Embryonic facial prominence (tissue), 1 donor: ENCODE results near the gene SPRY1.

ENCODE experiments used
- DNase-seq: peaks from one replicate; pipeline ENCODE4 v3.0.0-alpha.2; 2016; ENCODE audit errors: extremely low spot score

Gene SPRY1

GRCh38 chr4:123396307-123397143, at the start of gene SPRY1:
Gene SPRY1, plus strand, starts transcription at chr4:123396795. Its CDS starts 4,797 bp downstream, at chr4:123401592.
- DNase-seq = peak; percentile 87

- DNase-seq = no peak
Measured at GRCh38 chr4:123346951-123347350, 49.6 kb upstream of the SPRY1 start.

DNA sequence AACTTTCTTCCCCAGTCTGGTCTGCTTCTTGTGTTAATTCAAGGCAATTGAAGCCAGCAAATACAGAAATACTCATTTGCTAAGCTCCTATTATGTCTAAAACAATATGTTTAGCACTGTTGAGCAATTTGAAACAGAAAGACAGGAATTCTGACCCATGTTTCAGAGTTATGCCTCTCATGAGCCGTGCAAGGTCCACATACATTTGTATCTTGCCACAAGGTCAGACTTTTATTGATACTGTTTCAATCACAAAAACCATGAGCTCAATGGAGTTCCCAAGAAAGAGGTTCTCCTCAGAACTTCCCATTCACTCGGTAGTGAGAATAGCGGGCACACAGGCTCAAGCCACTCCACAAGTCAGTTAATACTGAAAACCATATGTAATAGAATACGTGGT, 47.6 kb upstream of the SPRY1 start:
- no peak for DNase-seq

- DNase-seq = no peak
Measured at GRCh38 chr4:123349421-123350190, 47.0 kb upstream of the SPRY1 start.

- no peak for DNase-seq
Measured at GRCh38 chr4:123350191-123350544, 46.4 kb upstream of the SPRY1 start.

- DNase-seq = no peak
Measured at GRCh38 chr4:123350726-123351125, 45.9 kb upstream of the SPRY1 start.

- DNase-seq = no peak
Measured at GRCh38 chr4:123351713-123352112, 44.9 kb upstream of the SPRY1 start.

DNA sequence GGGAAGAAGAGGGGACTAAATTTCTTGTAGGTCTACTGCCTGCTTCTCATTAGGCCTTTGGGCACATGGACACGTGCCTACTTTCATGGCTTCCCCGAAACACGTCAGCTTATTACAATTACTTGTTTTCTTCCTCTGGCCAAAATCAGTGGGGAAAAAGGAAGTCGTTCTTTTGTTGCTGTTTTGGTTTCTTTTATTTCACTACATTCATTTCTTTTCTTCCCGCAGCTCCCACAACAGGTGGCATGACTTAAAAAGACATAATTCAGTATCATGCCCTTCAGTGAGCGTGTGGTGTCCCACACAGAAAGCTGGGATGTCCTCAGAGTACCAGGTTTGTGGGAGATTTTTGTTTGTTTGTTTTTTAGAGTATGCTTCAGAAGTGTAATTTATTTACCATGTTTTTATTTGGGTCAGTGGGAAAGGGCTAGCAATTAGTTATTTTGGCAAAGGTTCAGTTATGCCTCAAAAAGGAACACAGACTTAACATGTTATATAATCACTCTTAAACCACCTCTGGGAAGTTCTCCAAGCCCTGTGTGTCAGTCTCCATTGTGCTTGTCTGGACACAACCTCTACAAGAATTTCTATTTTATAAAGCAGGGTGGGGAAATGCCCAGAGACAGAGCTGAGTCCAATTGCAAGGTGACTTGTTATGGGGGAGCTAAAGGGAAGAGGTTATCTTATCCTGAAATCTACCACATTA, 44.2 kb upstream of the SPRY1 start:
- DNase-seq = no peak

DNA sequence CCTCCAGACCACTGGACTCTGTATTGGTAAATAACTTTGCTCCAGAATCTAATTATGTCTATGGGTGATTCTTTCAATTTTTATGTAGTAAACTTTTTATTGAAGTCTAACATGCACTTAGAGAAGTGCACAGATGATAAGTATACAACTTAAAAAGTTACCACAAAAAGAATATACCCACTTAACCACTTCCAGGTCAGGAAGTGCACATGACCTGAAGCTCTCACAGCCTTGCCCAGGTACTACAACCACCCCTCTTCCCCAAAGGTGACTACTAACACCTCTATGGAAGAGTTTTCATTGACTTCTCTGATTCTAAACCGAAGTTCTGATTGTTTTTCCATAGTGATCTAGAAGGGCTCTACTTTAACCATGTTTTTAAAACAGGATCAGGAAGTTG, 43.6 kb upstream of the SPRY1 start:
- no peak for DNase-seq

DNA sequence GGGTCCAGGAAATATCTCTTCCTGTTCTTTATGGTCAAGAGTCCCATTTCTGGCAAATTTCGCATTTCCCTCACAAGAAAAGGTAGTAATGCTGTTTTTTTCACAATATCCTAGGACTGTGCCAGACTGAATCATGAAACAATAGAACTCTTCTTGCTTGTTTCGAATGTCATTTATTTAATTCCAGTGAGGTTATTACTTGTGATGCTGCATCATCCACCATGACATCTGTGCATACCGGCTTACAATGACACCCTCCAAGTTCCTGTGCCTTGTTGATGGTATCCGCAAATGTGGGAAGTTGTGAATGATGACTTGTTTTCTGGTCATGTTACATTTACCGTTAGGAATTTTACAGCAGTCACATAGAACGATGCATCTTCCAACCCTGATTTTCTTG, 42.9 kb upstream of the SPRY1 start:
- no peak for DNase-seq

GRCh38 chr4:123354701-123355100, 41.9 kb upstream of the SPRY1 start:
- DNase-seq = no peak

DNA sequence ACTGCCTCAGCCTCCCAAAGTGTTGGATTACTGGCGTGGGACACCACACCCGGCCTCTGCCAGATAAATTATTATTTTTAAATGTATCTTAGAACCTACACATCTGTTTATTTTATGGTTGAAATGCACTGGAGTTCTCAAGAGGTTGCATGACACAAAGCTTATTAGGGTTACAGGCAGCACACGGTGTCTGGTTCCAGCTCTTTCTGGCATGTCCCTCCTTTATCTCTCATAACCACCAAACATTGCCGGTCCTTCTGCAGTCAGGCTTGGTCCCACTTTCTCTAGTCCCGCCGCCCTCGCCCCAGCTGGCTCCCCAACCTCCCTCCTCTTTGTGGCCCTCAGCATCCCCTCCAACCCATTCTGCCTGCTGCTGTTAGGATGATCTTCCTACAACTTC, 39.7 kb upstream of the SPRY1 start:
- no peak for DNase-seq

DNA sequence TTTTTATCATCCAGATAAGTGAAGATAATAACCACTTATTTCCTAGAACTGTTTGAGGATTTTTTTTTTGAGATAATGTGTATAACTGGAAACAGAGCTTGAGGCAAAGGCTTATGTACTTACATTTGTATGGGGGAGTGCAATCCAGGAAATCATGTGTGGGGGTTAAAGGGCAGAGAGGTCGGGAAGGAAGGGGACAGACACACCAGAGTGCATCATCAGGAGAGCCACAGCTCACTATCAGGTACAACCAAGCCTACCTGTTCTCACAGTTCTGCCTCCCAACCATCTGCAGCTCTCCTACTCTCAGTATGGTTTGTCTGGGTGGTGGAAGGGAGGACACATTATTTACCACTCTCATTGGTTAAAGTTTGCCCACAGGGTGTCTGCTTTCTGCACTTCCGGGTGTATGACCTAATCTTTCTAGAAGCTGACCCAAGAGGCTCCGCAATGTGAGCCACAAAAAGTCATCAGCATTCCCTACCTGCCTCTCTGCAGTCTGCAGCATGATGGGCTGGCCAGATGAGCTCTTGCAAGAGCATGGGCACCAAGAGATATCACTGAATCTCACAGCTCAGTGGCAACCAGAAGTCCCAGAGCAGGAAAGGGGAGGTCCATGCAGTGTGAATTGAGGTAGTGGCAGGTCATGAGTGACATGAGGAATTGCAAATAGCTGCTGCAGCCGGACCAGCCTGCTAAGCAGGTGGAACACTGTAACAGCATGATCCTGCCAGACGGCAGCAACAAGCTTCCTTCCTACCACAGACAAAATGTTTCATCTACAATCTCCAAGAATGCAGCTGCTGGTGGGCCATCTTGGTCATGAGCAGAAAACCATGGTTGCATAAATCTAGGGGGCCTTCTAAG, 36.9 kb upstream of the SPRY1 start:
- DNase-seq = no peak

GRCh38 chr4:123361195-123361861, 35.3 kb upstream of the SPRY1 start:
- DNase-seq = no peak

GRCh38 chr4:123362103-123362502, 34.5 kb upstream of the SPRY1 start:
- DNase-seq = no peak

GRCh38 chr4:123363729-123364128, 32.9 kb upstream of the SPRY1 start:
- DNase-seq = no peak

DNA sequence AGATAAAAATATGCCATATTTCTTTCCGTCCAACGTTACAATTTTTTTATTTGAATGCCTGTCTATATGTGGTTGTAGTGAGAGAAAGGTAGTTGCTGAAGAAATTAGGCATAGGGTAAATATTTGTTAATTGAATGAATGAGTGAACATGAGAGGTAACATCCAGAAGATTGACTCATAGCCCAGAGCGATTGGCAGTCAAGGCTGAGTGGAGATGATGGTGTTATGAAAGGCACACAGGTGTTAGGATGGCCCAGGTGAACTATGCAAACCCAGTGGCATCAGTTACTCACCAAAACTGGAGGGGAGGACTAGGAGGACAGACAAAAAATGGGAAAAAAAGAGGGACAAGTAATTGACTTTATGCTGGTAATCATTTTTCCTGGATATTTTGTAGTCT, 31.7 kb upstream of the SPRY1 start:
- DNase-seq = no peak

DNA sequence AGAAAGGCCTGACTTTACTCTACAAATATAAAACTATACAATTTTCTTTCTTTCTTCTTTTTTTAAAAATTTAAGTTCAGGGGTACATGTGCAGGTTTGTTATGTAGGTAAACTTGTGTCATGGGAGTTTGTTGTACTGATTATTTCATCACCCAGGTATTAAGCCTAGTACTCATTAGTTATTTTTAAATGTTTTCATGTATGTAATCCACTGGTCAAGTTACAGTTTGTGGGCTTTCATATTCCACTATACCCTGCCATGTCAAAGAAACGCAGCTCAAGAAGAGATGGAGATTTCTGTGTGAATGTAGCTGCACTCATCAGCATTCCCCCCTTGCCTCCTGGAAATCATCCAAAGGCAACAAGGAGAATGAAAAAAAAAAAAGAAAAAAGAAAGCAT, 31.2 kb upstream of the SPRY1 start:
- DNase-seq = no peak

DNA sequence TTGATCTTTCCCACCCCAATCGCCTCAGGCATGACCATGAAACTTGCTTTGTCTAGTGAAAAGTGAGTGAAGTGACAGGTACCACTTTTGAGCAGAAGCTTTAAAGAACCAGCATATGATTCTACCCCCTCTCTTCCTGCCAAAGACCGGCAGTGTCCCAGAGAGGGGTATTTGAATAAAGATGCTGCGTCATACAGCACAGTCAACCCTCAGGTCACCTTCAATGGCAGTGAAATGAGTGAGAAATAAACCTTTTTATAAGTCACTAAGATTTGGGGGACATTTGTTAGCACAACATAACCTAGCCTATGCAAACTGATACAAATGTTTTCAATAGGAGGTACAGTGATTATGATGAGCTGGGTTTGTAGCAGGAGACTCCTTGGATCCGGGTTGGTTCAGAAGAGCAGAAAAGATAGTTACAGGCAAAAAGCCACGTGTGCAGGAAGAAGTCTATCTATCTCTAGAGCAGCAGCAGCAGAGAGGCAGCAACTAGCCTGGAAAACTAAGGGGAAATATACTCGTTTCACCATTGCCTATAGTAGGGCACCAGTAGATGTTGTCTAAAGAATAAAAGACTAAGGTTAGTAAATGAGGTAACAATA, 30.3 kb upstream of the SPRY1 start:
- no peak for DNase-seq

DNA sequence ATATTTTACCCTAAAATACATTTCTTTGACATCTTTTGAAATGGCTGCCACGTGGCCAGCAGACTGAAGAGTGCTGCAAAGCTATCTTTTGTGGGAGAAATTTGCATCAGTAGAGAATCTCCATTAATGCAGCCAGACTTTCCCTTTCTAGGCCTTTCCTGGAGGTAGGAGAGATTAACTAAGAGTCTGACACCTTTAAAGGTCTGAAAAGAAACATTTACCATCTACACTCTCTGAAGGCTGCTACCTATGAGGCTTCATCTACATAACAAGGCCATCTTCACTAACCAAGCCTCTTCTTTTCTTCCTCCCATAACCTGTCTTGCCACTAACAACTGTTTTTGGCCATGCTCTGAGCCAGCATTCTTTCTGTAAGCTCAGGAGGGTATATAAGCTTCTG, 17.8 kb upstream of the SPRY1 start:
- DNase-seq = no peak

DNA sequence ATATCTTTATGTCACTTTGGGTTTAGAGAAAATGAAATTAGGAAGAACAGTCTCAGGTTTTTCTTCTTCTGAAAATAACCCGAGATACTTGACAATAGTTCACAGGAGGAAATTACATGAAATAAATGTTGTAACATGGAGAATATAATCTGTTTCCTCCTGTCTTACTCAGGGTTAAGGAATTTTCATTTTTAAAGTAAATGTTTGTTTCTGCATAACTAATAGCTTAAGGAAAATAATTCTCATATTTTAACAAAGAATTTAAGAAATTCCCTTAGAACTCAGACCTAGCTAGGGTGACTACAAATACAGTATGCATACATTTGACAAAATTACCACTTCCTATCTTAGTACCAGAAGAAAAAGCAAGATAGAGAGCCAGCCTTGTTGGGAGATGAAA, 17.2 kb upstream of the SPRY1 start:
- DNase-seq = no peak
